ENCODE results near the gene BRD3.

DNA sequence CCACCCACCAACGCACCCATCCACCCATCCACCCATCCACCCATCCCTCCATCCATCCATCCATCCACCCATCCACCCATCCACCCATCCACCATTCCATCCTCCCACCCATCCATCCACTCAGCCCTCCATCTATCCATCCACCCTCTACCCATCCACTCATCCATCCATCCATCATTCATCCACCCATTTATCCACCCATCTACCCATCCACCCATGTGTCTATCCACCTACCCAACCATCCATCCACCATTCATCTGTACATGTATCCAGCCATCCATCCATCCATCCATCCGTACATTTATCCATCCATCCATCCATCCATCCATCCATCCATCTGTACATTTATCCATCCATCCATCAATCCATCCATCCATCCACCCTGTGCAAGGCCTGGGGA lies 64.6 kb downstream of the BRD3 start:
- TF ChIP-seq, protein P1, sequence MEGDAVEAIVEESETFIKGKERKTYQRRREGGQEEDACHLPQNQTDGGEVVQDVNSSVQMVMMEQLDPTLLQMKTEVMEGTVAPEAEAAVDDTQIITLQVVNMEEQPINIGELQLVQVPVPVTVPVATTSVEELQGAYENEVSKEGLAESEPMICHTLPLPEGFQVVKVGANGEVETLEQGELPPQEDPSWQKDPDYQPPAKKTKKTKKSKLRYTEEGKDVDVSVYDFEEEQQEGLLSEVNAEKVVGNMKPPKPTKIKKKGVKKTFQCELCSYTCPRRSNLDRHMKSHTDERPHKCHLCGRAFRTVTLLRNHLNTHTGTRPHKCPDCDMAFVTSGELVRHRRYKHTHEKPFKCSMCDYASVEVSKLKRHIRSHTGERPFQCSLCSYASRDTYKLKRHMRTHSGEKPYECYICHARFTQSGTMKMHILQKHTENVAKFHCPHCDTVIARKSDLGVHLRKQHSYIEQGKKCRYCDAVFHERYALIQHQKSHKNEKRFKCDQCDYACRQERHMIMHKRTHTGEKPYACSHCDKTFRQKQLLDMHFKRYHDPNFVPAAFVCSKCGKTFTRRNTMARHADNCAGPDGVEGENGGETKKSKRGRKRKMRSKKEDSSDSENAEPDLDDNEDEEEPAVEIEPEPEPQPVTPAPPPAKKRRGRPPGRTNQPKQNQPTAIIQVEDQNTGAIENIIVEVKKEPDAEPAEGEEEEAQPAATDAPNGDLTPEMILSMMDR (IDR thresholded peaks at IDR 0.05): no peak
- TF ChIP-seq POLR2A (IDR thresholded peaks at IDR 0.05): no peak

All from heart left ventricle (tissue), 13 donors.